ENCODE measurements around the gene WDR11.

DNA sequence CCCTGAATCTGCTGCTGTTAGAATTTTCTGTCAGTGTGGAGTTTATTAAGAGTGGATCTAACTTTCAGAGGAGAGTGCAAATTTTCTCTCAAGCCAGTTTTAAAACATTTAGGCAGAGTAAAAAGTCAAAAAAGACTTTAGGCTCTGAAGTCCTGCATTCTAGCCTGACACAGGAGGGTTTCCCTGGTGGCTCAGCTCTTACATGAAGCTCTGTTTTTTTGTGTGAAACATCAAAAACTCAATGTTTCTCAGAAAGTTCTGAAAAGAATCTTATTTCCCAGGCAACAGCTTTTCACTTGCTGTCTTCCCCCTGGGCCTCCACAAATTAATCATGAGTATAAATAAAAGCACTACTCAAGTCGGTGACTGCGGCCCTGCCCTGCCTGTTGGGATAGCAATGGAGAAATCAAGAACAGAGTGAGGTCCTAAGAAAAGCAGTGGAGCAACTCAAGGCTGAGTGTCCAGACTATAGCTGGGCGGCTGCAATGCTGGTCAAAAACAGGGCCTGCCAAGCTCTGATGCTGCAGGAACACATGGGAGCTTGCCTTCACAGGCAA lies 22.3 kb upstream of the WDR11 start:
- TF ChIP-seq CTCF (conservative IDR thresholded peaks at IDR 0.05; ENCODE audit: low read length) (no peak), EZH2phosphoT487 (IDR thresholded peaks at IDR 0.05; ENCODE audit: borderline replicate concordance, low read depth, low read length) (no peak)

Measured in OCI-LY7 (cell line).